SK-N-DZ (cell line): ENCODE data around the gene NOP14.
"Not testable (repeated sequence)": the region's sequence is repeated elsewhere in the genome, so short reads cannot be mapped to it uniquely, and the experiment has no call there.

Experiments
- DNase-seq: peaks from one replicate; pipeline ENCODE4 v3.0.0-alpha.2; 2015; ENCODE audit warnings: low spot score

Gene NOP14

GRCh38 chr4:2942532-2943363, 20.5 kb downstream of the NOP14 start:
- no peak for DNase-seq

- DNase-seq = no peak
Observed at GRCh38 chr4:2942037-2942531, 21.1 kb downstream of the NOP14 start.

- no peak for DNase-seq
Observed at GRCh38 chr4:2941138-2942036, 21.8 kb downstream of the NOP14 start.

GRCh38 chr4:2940267-2941137, 22.7 kb downstream of the NOP14 start:
- no peak for DNase-seq

GRCh38 chr4:2939383-2940243, 23.6 kb downstream of the NOP14 start:
- no peak for DNase-seq

GRCh38 chr4:2938906-2939305, 24.3 kb downstream of the NOP14 start:
- no peak for DNase-seq

GRCh38 chr4:2938411-2938810, 24.8 kb downstream of the NOP14 start:
- DNase-seq = not testable (repeated sequence)

- DNase-seq = no peak
Observed at GRCh38 chr4:2937986-2938385, 25.2 kb downstream of the NOP14 start.

GRCh38 chr4:2937146-2937857, 25.9 kb downstream of the NOP14 start:
- DNase-seq = no peak

- no peak for DNase-seq
Observed at GRCh38 chr4:2936773-2937145, 26.4 kb downstream of the NOP14 start.

GRCh38 chr4:2935762-2936743, 27.2 kb downstream of the NOP14 start:
- DNase-seq = no peak

- peak; percentile 85 for DNase-seq
Observed at GRCh38 chr4:2934813-2935761, 28.1 kb downstream of the NOP14 start.

GRCh38 chr4:2934077-2934812, 29.0 kb downstream of the NOP14 start:
- no peak for DNase-seq

- DNase-seq = no peak
Observed at GRCh38 chr4:2933566-2934076, 29.6 kb downstream of the NOP14 start.

GRCh38 chr4:2932951-2933565, 30.1 kb downstream of the NOP14 start:
- no peak for DNase-seq

GRCh38 chr4:2932321-2932950, 30.8 kb downstream of the NOP14 start:
- DNase-seq = no peak
